K562 (cell line): Measurements from ENCODE around the gene LY6G6D. TPM values are rescaled to one million over a fixed set of nuclear protein-coding genes. Genes with fewer than 3 reads are reported as not detected.

ENCODE experiments used
- BDP1 ChIP-seq: IDR thresholded peaks from 3 replicates; pipeline ENCODE4 v1.6.1; 2011; ENCODE audit not compliant: insufficient read length, insufficient read depth
- CBFA2T2 ChIP-seq: fragments of 450-650 bp; conservative IDR thresholded peaks from 2 replicates; pipeline ENCODE4 v1.6.1; 2017; ENCODE audit warnings: mild to moderate bottlenecking
- CC2D1A ChIP-seq: fragments of 450-650 bp; IDR thresholded peaks from 2 replicates; pipeline ENCODE4 v1.6.1; 2017; ENCODE audit warnings: mild to moderate bottlenecking
- CREB1 ChIP-seq, 2 experiments: sonication (generic) in 1 of 2; formaldehyde crosslinking in 1 of 2; IDR thresholded peaks; 2 replicates each; pipeline versions ENCODE4 v1.6.1 to v1.8.0; 2012 to 2022; ENCODE audit warnings: inconsistent platforms in 1 of 2, mild to moderate bottlenecking in 1 of 2, missing genetic modification reagents in 1 of 2, moderate library complexity in 1 of 2
- DNMT1 ChIP-seq: fragments of 450-650 bp; IDR thresholded peaks from 2 replicates; pipeline ENCODE4 v1.6.1; 2016; ENCODE audit warnings: antibody characterized with exemption, mild to moderate bottlenecking
- HEY1 ChIP-seq: fragments of 250-450 bp; sonication (Bioruptor Pico); IDR thresholded peaks from 2 replicates; pipeline ENCODE4 v1.5.0; 2020; ENCODE audit warnings: mild to moderate bottlenecking, moderate library complexity, borderline replicate concordance
- HIVEP1 ChIP-seq: fragments of 250-450 bp; sonication (Bioruptor Pico); IDR thresholded peaks from 2 replicates; pipeline ENCODE4 v1.4.0; 2020; ENCODE audit warnings: mild to moderate bottlenecking
- MITF ChIP-seq: IDR thresholded peaks from 2 replicates; pipeline ENCODE4 v1.6.1; 2014; ENCODE audit warnings: antibody characterized with exemption
- POLR2A ChIP-seq: fragments of 450-650 bp; conservative IDR thresholded peaks from 2 replicates; pipeline ENCODE4 v1.6.1; 2016
- PURB ChIP-seq: sonication (generic); formaldehyde crosslinking; IDR thresholded peaks from 2 replicates; pipeline ENCODE4 v1.9.0; 2021; ENCODE audit warnings: low read depth, mild to moderate bottlenecking, missing genetic modification reagents
- RBFOX2 ChIP-seq: fragments of 200-400 bp; formaldehyde crosslinking; IDR thresholded peaks from 2 replicates; pipeline ENCODE4 v1.6.1; 2017; ENCODE audit warnings: low read depth, mild to moderate bottlenecking, low read length, moderate library complexity
- SMAD3 ChIP-seq: fragments of 450-650 bp; formaldehyde crosslinking; conservative IDR thresholded peaks from 2 replicates; pipeline ENCODE4 v1.4.0; 2020; ENCODE audit warnings: mild to moderate bottlenecking
- ZNF584 ChIP-seq: fragments of 200-800 bp; sonication (Bioruptor generic); IDR thresholded peaks from 2 replicates; pipeline ENCODE4 v1.6.1; 2016; ENCODE audit warnings: low read depth, mild to moderate bottlenecking, missing genetic modification characterization, missing compliant biosample characterization
- ZNF586 ChIP-seq: fragments of 450-650 bp; formaldehyde crosslinking; conservative IDR thresholded peaks from 2 replicates; pipeline ENCODE4 v1.4.0; 2020; ENCODE audit warnings: mild to moderate bottlenecking, moderate library complexity
- ZNF609 ChIP-seq: sonication (generic); formaldehyde crosslinking; IDR thresholded peaks from 2 replicates; pipeline ENCODE4 v1.8.1; 2023; ENCODE audit warnings: missing genetic modification reagents, mild to moderate bottlenecking, borderline replicate concordance
- ZNF740 ChIP-seq, 3 experiments: fragments of 200-800 bp in 1 of 3; sonication (Bioruptor generic) in 1 of 3; sonication (generic) in 1 of 3; formaldehyde crosslinking in 1 of 3; IDR thresholded peaks; 2 replicates each; pipeline versions ENCODE4 v1.6.1 to v1.8.0; 2016 to 2022; ENCODE audit warnings: mild to moderate bottlenecking in 2 of 3, missing compliant biosample characterization in 2 of 3, missing genetic modification characterization in 2 of 3, missing genetic modification reagents in 1 of 3
- polyA plus RNA-seq, 8 experiments: library from polyadenylated mRNA; depleted of rRNA in 4 of 8; stranded (reverse) in 5 of 8; unstranded in 3 of 8; fragments of >200 nt; fragmentation: Nextera tagmentation in 2 of 8; fragmentation: Illumina TruSeq in 1 of 8; extraction: Ambion mirVana in 2 of 8; extraction: Trizol in 1 of 8; gene quantifications; 2 replicates each; pipeline versions ENCODE4 v1.2.1 to v1.2.3, GENCODE V29; 2011 to 2014; ENCODE audit warnings: inconsistent platforms in 1 of 8, missing spikeins in 1 of 8
- total RNA-seq, 7 experiments: library from RNA; depleted of rRNA in 6 of 7; stranded (reverse); fragments of >200 nt in 6 of 7; fragmentation: Illumina TruSeq in 2 of 7; extraction: Trizol in 2 of 7; gene quantifications; 2 replicates each; pipeline versions ENCODE4 v1.2.1 to v1.2.3, GENCODE V29; 2011 to 2021; ENCODE audit warnings: low replicate concordance in 1 of 7
- TF ChIP-seq, protein P1 (sequence below), 3 experiments: IDR thresholded peaks in 2 of 3; conservative IDR thresholded peaks in 1 of 3; 2 replicates each; pipeline ENCODE4 v1.5.1; 2011 to 2012; ENCODE audit warnings: low read length in 3 of 3, mild to moderate bottlenecking in 3 of 3, control low read depth in 2 of 3, improper control_type of control experiment in 1 of 3, inconsistent platforms in 1 of 3, low read depth in 1 of 3, mixed read lengths in 1 of 3, moderate library complexity in 1 of 3; ENCODE audit not compliant: insufficient read depth in 2 of 3

The LY6G6D gene
- total and polyA plus RNA-seq, 9 of the 15 experiments (the other 6 are each of a cell fraction or from before 2014, with no cell fraction given) = 0.30 to 0.38 TPM; not detected in 7

- TF ChIP-seq ZNF609 (CRISPR knock-in tag) = 0 out of 2 replicates have a peak, but pooled peaks have one; percentile 75
- TF ChIP-seq ZNF584 (CRISPR knock-in tag) = peak; percentile 72; the same call in 1 of the 2 replicates
- no peak for TF ChIP-seq RBFOX2
- 0 out of 2 replicates have a peak, but pooled peaks have one; percentile 30 for TF ChIP-seq CREB1 (IDR thresholded peaks at IDR 0.05)
- TF ChIP-seq CREB1 (CRISPR knock-in tag; IDR thresholded peaks at IDR 0.05) = 0 out of 2 replicates have a peak, but pooled peaks have one; percentile 42
- TF ChIP-seq, protein P1, sequence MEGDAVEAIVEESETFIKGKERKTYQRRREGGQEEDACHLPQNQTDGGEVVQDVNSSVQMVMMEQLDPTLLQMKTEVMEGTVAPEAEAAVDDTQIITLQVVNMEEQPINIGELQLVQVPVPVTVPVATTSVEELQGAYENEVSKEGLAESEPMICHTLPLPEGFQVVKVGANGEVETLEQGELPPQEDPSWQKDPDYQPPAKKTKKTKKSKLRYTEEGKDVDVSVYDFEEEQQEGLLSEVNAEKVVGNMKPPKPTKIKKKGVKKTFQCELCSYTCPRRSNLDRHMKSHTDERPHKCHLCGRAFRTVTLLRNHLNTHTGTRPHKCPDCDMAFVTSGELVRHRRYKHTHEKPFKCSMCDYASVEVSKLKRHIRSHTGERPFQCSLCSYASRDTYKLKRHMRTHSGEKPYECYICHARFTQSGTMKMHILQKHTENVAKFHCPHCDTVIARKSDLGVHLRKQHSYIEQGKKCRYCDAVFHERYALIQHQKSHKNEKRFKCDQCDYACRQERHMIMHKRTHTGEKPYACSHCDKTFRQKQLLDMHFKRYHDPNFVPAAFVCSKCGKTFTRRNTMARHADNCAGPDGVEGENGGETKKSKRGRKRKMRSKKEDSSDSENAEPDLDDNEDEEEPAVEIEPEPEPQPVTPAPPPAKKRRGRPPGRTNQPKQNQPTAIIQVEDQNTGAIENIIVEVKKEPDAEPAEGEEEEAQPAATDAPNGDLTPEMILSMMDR (IDR thresholded peaks at IDR 0.05 in 2 of 3, conservative IDR thresholded peaks at IDR 0.05 in 1 of 3; ENCODE audit: insufficient read depth in 2 of 3, low read depth in 1 of 3, low read length in 3 of 3) = no peak
- TF ChIP-seq ZNF740 (CRISPR knock-in tag; IDR thresholded peaks at IDR 0.05) = peak; percentile 20; the same call in 1 of the 2 replicates
- no peak for TF ChIP-seq ZNF740 (tag; IDR thresholded peaks at IDR 0.05)
- TF ChIP-seq CC2D1A = peak; percentile 61; the same call in 1 of the 2 replicates
- TF ChIP-seq SMAD3 = peak; percentile 75; the same call in 1 of the 2 replicates
- TF ChIP-seq DNMT1 = peak; percentile 14
- TF ChIP-seq PURB = 0 out of 2 replicates have a peak, but pooled peaks have one; percentile 86
- TF ChIP-seq ZNF586 (CRISPR knock-in tag) = no peak
- 0 out of 2 replicates have a peak, but pooled peaks have one; percentile 26 for TF ChIP-seq HEY1 (CRISPR knock-in tag)
- TF ChIP-seq MITF = no peak; the same call in 1 of the 2 replicates
- no peak for TF ChIP-seq BDP1
- TF ChIP-seq HIVEP1 (CRISPR knock-in tag) = 0 out of 2 replicates have a peak, but pooled peaks have one; percentile 48
- TF ChIP-seq CBFA2T2 = peak; percentile 92
- TF ChIP-seq POLR2A = peak; percentile 83
Observed at GRCh38 chr6:31690231-31691077, 24.7 kb upstream of the LY6G6D start (continued).
